NCI-H1436 (cell line): ENCODE measurements around the gene KCNAB1.

Experiments used
- DNase-seq: peaks from one replicate; lab custom pipeline; 2025; lab: John Stamatoyannopoulos, UW

KCNAB1 gene

DNA sequence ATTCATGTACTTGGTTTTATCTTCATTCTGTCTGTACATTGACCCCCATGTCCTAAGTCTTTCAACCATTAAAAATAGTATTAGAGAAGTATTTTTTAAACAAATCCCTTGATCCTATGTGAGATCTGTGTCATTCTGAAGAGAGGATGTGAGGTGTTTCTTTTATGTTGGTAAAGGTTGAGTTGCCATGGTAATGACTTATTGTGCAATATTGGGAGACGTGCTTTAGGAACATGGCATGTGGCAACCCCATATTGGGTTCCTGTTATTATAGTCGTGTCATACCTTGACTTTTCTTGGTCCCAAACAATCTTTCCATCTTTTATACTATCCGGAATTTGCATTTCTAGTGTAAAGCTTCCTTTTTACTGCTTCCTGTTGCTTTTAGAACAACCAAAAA lies 203.1 kb downstream of the KCNAB1 start:
- no peak for DNase-seq

DNA sequence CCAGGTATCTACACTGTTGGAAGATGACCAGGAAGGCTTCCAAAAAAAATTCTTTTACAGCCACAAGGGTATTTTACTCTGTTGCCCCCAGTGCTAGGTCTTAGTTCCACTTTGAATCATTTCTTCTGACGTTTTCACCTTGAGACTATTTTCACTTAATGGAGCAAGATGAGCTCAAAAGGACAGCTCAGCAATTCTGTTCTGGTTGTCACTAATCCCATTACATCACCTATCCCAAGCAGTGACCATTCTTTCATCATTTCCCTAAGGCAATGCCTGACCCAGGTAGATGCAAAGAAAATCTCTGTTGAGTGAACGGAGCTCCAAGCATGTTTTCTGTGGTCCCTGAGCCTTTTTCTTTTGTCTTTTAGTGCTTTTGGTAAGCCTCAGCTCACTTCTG lies 210.0 kb downstream of the KCNAB1 start:
- DNase-seq = no peak

DNA sequence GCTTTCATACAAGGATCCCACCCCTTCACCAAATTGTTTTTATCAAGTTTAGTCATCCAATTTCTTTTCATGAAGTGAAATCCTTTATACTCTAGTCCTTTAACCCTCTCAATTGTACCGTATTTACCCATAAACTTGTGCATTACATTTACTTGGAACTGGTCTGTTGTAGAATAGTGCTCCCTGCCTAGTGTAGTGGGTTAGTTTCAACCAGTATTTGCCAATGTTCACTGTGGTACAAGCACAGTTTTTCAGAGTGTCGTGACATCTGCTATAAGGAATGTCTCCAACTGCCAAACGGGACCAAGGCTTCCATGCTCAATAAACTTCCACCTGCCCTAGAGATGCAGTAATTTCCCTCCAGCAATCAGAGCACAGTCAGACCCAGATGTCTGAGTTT lies 211.9 kb downstream of the KCNAB1 start:
- no peak for DNase-seq

GRCh38 chr3:156334841-156335545 lies 214.6 kb downstream of the KCNAB1 start:
- DNase-seq = no peak

GRCh38 chr3:156339491-156339890 lies 219.1 kb downstream of the KCNAB1 start:
- DNase-seq = no peak

DNA sequence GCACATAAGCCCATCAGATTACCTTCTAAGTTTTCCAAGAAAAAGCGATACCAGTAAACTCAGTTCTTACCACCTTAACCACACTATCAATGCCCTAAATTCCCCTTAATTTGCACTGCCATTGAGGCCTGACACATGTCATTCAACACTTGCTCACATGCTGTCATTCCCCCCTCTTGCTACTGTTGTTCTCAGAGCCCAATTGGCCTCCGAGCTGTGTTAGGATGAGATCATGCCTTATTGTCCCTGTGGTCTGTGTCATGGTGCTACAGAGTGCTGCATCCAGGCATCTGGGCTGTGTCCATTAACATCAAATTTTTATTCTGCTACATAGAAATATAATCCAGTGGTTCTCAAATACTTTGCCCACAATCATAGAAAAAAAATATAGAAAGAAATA lies 221.0 kb downstream of the KCNAB1 start:
- no peak for DNase-seq

DNA sequence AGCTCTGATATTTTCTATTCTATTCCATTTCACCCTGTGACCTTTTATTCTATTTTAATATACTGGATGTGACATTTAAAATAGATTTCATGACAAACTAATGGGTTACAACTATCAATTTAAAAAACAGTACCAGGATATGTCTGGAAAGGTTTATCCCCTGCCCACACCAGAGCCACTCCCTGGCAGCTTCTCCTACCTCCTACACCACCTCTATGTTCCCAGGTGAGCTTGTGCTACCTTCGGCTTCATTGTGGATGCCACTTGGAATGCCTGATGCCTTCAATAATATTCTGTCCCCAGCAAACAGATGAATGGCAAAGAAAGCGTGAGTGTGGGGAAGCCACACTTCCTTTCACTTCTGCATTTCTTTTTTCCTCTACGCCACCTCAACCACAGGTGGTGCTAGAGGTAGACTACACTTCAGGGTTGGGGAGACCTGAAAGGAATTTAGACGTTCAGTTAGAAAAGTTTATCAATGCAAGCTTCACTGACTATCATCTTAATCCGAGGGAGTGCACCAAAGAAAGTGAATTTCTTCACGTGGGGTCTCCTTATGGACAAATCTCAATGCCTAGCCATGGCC lies 221.5 kb downstream of the KCNAB1 start:
- DNase-seq = no peak

- no peak for DNase-seq
These were observed 223.8 kb downstream of the KCNAB1 start for GRCh38 chr3:156344215-156344614.

- no peak for DNase-seq
These were observed 228.7 kb downstream of the KCNAB1 start for GRCh38 chr3:156349111-156349510.

DNA sequence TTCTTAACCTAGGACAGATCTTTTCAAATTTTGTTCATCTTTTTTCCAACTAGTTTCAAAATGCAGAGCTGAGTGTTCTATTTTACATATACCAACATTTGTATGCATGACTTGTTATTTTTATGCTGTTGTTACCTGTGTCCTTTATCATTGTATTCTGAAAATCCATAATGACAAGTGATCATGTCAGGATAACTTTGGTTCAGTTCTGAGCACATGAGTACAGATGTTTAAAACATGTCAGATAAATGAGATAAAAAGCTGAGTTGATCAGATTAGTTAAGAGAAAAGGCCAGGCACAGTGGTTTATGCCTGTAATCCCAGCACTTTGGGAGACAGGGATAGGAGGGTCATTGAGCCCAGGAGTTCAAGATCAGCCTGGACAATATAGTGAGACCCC lies 229.6 kb downstream of the KCNAB1 start:
- no peak for DNase-seq

GRCh38 chr3:156350781-156351180 lies 230.4 kb downstream of the KCNAB1 start:
- no peak for DNase-seq

DNA sequence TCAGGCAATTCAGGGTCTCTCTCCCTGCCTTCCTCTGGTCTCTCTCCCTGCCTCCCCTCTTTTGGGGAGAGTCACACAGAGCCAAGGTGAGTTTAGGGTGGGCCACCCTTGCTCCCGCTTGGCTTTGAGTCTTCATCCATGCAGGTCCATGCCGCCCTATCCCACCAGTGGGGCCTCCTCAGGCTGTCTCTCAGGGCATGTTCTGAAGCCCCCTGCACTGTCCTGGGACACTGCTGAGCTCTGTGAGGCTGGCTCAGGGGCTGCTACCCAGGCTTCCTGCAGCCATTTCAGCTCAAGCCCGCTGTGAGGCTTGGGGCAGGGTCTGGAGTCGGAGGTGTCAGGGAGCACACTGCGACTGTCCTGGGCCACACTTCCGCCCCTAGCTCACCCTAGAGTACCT lies 231.4 kb downstream of the KCNAB1 start:
- DNase-seq = no peak

DNA sequence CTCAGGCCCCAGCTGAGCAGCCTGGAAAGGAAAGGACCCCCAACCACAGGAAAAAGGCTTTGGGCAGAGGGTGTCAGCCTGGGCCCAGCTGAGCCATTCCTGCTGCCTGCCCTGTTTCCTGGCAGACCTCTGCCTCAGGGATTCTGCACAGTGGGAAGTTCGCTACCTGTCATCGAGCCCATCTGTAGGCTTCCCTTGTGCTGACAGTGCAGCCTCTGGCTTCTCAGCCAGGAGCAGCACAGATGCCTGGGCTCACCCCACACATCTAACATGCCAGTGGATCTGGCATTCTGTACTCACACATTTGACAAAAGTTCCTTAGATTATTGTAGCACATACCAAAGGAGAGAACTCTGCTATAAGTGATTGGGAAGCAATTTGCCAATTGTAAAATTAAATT lies 232.3 kb downstream of the KCNAB1 start:
- no peak for DNase-seq

- DNase-seq = no peak
These were observed 233.2 kb downstream of the KCNAB1 start for GRCh38 chr3:156353563-156353962.

GRCh38 chr3:156356537-156357363 lies 236.4 kb downstream of the KCNAB1 start:
- no peak for DNase-seq

- DNase-seq = no peak
These were observed 237.9 kb downstream of the KCNAB1 start for GRCh38 chr3:156358232-156358631.

- no peak for DNase-seq
These were observed 239.0 kb downstream of the KCNAB1 start for GRCh38 chr3:156359368-156359767.

- DNase-seq = no peak
These were observed 239.7 kb downstream of the KCNAB1 start for GRCh38 chr3:156360083-156360482.

- no peak for DNase-seq
These were observed 240.6 kb downstream of the KCNAB1 start for GRCh38 chr3:156360963-156361362.

GRCh38 chr3:156366559-156366958 lies 246.2 kb downstream of the KCNAB1 start:
- no peak for DNase-seq

DNA sequence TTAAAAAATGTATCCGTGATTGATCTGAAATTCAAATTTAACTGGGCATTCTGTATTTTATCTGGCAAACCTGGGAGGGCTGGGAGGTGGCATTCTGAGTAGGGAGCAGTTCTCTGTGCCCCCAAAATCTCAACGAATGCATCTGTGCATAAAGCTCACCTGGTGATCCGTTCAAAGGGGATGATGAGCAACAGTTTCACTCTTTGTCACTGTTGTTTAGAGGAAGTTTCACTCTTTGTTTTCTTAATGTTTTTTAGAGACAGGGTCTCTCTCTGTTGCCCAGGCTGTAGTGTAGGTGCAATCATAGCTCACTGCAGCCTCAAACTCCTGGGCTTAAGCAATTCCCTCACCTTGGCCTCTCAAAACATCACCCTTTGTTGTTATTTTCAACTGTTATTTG lies 247.8 kb downstream of the KCNAB1 start:
- no peak for DNase-seq

- no peak for DNase-seq
These were observed 251.3 kb downstream of the KCNAB1 start for GRCh38 chr3:156371701-156372100.

GRCh38 chr3:156373095-156373494 lies 252.7 kb downstream of the KCNAB1 start:
- DNase-seq = no peak
